ENCODE measurements around the gene PRR35. TPM values are rescaled to one million over a fixed set of nuclear protein-coding genes. Genes with fewer than 3 reads are reported as not detected.

The PRR35 gene
- total RNA-seq, 1 donor from 2014 or later, result not detected

- peaks cover 5% of the 10 kb centered on the region for H3K27me3 Mint-ChIP-seq (ENCODE audit: unreplicated experiment)
- no peaks in the 10 kb centered on the region for H3K9me3 Mint-ChIP-seq (ENCODE audit: unreplicated experiment)
- H3K4me3 Mint-ChIP-seq (ENCODE audit: unreplicated experiment), result no peak overlapping the region
- DNase-seq (ENCODE audit: low spot score), result no peak
- no peak overlapping the region for H3K27ac Mint-ChIP-seq (ENCODE audit: unreplicated experiment)
- no peaks in the 10 kb centered on the region for H3K4me1 Mint-ChIP-seq (ENCODE audit: unreplicated experiment)
- TF ChIP-seq CTCF (IDR thresholded peaks at IDR 0.05; ENCODE audit: unreplicated experiment), result no peak
- H3K36me3 Mint-ChIP-seq (ENCODE audit: low read depth, unreplicated experiment), result peaks cover 3% of the 10 kb centered on the region
Observed at GRCh38 chr16:598823-599739, 38.9 kb downstream of the PRR35 start.

- H3K27ac Mint-ChIP-seq (ENCODE audit: unreplicated experiment), result no peak overlapping the region
- H3K36me3 Mint-ChIP-seq (ENCODE audit: low read depth, unreplicated experiment), result peaks cover 14% of the 10 kb centered on the region
- peaks cover 4% of the 10 kb centered on the region for H3K27me3 Mint-ChIP-seq (ENCODE audit: unreplicated experiment)
- no peaks in the 10 kb centered on the region for H3K4me1 Mint-ChIP-seq (ENCODE audit: unreplicated experiment)
- TF ChIP-seq CTCF (IDR thresholded peaks at IDR 0.05; ENCODE audit: unreplicated experiment), result no peak
- no peaks in the 10 kb centered on the region for H3K9me3 Mint-ChIP-seq (ENCODE audit: unreplicated experiment)
- DNase-seq (ENCODE audit: low spot score), result no peak
- no peak overlapping the region for H3K4me3 Mint-ChIP-seq (ENCODE audit: unreplicated experiment)
Observed at GRCh38 chr16:600781-601180, 40.6 kb downstream of the PRR35 start.

GRCh38 chr16:603933-604332, 43.7 kb downstream of the PRR35 start:
- H3K4me1 Mint-ChIP-seq (ENCODE audit: unreplicated experiment), result no peaks in the 10 kb centered on the region
- H3K4me3 Mint-ChIP-seq (ENCODE audit: unreplicated experiment), result no peak overlapping the region
- no peak for TF ChIP-seq CTCF (IDR thresholded peaks at IDR 0.05; ENCODE audit: unreplicated experiment)
- H3K9me3 Mint-ChIP-seq (ENCODE audit: unreplicated experiment), result no peaks in the 10 kb centered on the region
- no peak overlapping the region for H3K27ac Mint-ChIP-seq (ENCODE audit: unreplicated experiment)
- peaks cover 12% of the 10 kb centered on the region for H3K36me3 Mint-ChIP-seq (ENCODE audit: low read depth, unreplicated experiment)
- no peak for DNase-seq (ENCODE audit: low spot score)
- no peaks in the 10 kb centered on the region for H3K27me3 Mint-ChIP-seq (ENCODE audit: unreplicated experiment)

GRCh38 chr16:606656-607307, 46.6 kb downstream of the PRR35 start:
- H3K4me3 Mint-ChIP-seq (ENCODE audit: unreplicated experiment), result no peak overlapping the region
- peaks cover 1% of the 10 kb centered on the region for H3K27me3 Mint-ChIP-seq (ENCODE audit: unreplicated experiment)
- H3K27ac Mint-ChIP-seq (ENCODE audit: unreplicated experiment), result no peak overlapping the region
- H3K9me3 Mint-ChIP-seq (ENCODE audit: unreplicated experiment), result no peaks in the 10 kb centered on the region
- no peaks in the 10 kb centered on the region for H3K4me1 Mint-ChIP-seq (ENCODE audit: unreplicated experiment)
- H3K36me3 Mint-ChIP-seq (ENCODE audit: low read depth, unreplicated experiment), result peaks cover 12% of the 10 kb centered on the region
- DNase-seq (ENCODE audit: low spot score), result no peak
- no peak for TF ChIP-seq CTCF (IDR thresholded peaks at IDR 0.05; ENCODE audit: unreplicated experiment)

GRCh38 chr16:608019-608418, 47.8 kb downstream of the PRR35 start:
- TF ChIP-seq CTCF (IDR thresholded peaks at IDR 0.05; ENCODE audit: unreplicated experiment), result no peak
- peaks cover 1% of the 10 kb centered on the region for H3K27me3 Mint-ChIP-seq (ENCODE audit: unreplicated experiment)
- H3K4me1 Mint-ChIP-seq (ENCODE audit: unreplicated experiment), result no peaks in the 10 kb centered on the region
- no peak overlapping the region for H3K27ac Mint-ChIP-seq (ENCODE audit: unreplicated experiment)
- no peak for DNase-seq (ENCODE audit: low spot score)
- H3K36me3 Mint-ChIP-seq (ENCODE audit: low read depth, unreplicated experiment), result peaks cover 12% of the 10 kb centered on the region
- no peaks in the 10 kb centered on the region for H3K9me3 Mint-ChIP-seq (ENCODE audit: unreplicated experiment)
- H3K4me3 Mint-ChIP-seq (ENCODE audit: unreplicated experiment), result no peak overlapping the region
